K562 treated with DMSO at 1 percent for 48 hours (cell line): ENCODE results near the gene FBXO38. TPM values are rescaled to one million over a fixed set of nuclear protein-coding genes. Genes with fewer than 3 reads are reported as not detected.

Source experiments
- total RNA-seq: library from RNA; unstranded; fragments of 300-600 nt; gene quantifications from 2 replicates; pipeline ENCODE4 v1.2.3, GENCODE V29; 2022; ENCODE audit warnings: low replicate concordance; ENCODE audit errors: extremely low read depth

Gene FBXO38
- not detected in 2 replicates for total RNA-seq

GRCh38 chr5:148383564-148384379 lies at the start of gene FBXO38:
Gene FBXO38 (plus strand): TSS chr5:148383958. CDS start chr5:148394777, 10,819 bp downstream.

GRCh38 chr5:148335259-148335658 lies 48.5 kb upstream of the FBXO38 start, which contains the start of gene SPINK9:
Gene SPINK9 (plus strand): TSS chr5:148335559. CDS start chr5:148335614, 55 bp downstream.

Other genes starting within 250 kb of the FBXO38 start
- not detected in 2 replicates for gene SPINK14, start 215.4 kb upstream of the FBXO38 start, total RNA-seq
- gene SPINK6, start 180.9 kb upstream of the FBXO38 start, total RNA-seq = not detected in 2 replicates
- not detected in 2 replicates for gene MARCOL, start 145.4 kb upstream of the FBXO38 start, total RNA-seq
- gene SPINK13, start 115.2 kb upstream of the FBXO38 start, total RNA-seq = not detected in 2 replicates
- not detected in 2 replicates for gene SPINK7, start 71.5 kb upstream of the FBXO38 start, total RNA-seq
- gene SPINK9, start 48.4 kb upstream of the FBXO38 start, total RNA-seq = not detected in 2 replicates